ENCODE results near the gene GJB4.
"Not testable (repeated sequence)": the region's sequence is repeated elsewhere in the genome, so short reads cannot be mapped to it uniquely, and the experiment has no call there.

Gene GJB4

DNA sequence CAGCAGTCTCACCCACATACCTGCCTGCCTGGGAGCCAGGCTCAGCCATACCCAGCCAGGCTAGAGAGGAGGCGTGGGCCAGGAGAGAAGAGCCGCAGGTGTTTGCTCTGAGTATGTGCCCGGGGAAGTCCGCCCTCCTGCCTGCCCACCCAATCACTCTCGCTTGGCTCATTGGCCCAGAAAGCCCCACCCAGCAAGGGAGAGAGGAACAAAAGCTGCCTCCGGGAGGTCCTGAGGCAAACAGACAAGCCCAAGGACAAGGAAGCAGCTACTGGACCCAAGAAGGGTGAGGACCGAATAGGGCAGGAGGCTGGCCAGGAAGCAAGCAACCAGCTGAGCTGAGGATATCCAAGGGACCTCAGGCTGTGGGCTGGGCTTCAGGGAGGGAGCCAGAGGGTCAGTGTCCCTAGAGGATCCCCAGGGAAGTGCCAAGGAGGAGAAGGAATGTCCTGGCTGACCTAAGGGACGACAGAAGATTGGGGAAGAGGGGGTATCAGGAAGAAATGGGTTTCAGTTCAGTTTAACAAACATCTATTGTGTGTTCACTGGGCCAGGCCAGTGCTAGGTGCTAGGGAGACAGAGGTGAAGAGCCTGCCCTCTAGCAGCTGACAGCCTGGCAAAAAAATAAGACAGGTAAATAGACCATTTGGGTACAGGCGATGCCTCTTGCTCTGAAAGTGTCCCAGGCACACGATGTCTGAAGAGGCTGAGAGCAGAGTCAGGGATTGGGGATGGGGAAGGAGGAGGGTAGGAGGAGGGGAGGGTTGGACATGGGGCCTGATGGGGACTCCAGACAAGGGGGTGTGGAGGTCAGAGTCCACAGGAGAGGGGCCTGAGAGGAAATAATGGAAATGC, at the start of gene GJB4:
GJB4 (plus strand) TSS at position 238 of the 855 bp plus-strand sequence. CDS start 1,515 bp downstream, outside the sequence.
- Mint-ChIP-seq H3K36me3 (ENCODE audit: low read depth) (no peaks in the 10 kb centered on the region), H3K27ac (no peak within 1 kb of the TSS), H3K4me1 (ENCODE audit: low read depth) (no peaks in the 10 kb centered on the region), H3K9me3 (no peaks in the 10 kb centered on the region), H3K27me3 (peaks cover 4% of the 10 kb centered on the region), H3K4me3 (no peak within 1 kb of the TSS)
- no peak for DNase-seq

DNA sequence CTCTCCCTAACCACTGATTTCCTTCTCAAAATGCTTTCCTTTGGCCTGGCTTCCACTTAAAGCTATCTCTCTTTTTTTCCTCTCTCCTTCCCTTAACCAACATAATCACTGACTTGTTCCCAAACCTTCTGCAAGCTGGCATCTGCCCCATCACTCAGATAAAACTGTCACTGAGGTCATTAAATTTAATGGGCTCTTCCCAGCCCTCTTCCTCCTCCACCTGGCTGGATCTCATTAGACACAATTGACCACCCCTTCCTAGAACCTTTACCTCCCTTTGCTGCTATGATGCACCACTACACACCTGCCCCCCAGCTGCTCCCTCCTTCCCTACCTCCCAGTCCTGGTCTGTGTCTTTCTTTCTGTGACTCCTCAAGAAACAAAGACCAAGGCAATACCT, 48.7 kb upstream of the GJB4 start:
- no peak overlapping the region for H3K27ac Mint-ChIP-seq

DNA sequence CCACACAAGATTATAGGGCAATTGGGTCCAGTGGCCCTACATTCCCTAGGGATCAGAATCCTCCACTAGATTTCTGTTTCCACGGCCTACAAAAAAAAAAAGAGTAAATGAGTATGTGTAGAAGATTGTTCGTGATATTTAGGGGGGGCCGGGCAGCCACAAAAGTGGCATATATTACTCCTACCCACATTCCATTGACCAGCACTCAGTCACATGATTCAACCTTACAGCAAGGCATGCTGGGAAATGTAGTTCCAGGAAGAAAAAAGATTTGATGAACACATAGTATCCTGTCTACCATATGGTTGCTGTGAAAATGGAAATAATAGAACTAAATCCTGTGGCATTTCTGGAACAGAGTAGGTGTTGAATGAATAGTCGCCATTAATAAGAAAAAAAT, 48.1 kb upstream of the GJB4 start:
- H3K27ac Mint-ChIP-seq = no peak overlapping the region
- no peaks in the 10 kb centered on the region for H3K36me3 Mint-ChIP-seq (ENCODE audit: low read depth)
- H3K27me3 Mint-ChIP-seq = peaks cover 2% of the 10 kb centered on the region
- no peak overlapping the region for H3K4me3 Mint-ChIP-seq
- no peak for DNase-seq
- no peaks in the 10 kb centered on the region for H3K4me1 Mint-ChIP-seq (ENCODE audit: low read depth)
- no peaks in the 10 kb centered on the region for H3K9me3 Mint-ChIP-seq

More for the DNA sequence above, 48.7 kb upstream of the GJB4 start:
- Mint-ChIP-seq H3K4me1 (ENCODE audit: low read depth) (no peaks in the 10 kb centered on the region), H3K9me3 (no peaks in the 10 kb centered on the region), H3K27me3 (peaks cover 5% of the 10 kb centered on the region), H3K36me3 (ENCODE audit: low read depth) (no peaks in the 10 kb centered on the region), H3K4me3 (no peak overlapping the region)
- DNase-seq = no peak

DNA sequence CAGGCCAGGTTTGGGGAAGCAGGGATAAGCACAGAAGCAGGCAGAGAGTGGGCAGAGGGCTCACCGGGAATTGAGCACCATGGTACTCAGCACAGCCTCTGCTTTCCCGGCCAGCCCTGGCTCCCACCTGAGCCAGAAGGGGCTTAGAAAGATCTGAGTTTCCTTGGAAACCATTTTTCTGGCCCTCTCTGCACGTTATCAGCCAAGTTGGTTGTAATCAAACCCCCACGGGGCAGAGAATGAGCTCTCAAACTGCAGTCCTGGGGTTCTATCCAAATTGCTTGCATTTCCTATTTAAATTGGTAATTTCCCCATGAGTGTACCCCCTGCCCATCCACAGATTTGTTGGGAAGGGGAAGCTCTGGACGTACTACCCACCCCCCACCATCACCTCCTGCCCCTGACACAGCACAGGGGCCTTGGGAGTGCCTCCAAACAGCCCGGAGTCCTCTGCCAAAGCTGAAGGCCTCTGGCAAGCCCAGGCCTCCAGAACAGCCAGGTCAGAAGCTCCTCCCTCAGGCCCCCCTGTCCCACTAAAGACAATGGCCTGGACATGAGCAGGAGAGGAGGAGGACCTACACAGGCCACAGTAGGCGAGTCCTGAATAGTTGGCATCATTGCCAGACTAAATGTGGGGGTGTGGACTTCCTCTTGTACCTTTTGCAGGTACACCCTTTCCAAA, 47.4 kb upstream of the GJB4 start:
- no peak for DNase-seq
- no peak overlapping the region for H3K4me3 Mint-ChIP-seq
- H3K4me1 Mint-ChIP-seq (ENCODE audit: low read depth) = no peaks in the 10 kb centered on the region
- H3K9me3 Mint-ChIP-seq = no peaks in the 10 kb centered on the region
- no peak overlapping the region for H3K27ac Mint-ChIP-seq
- peaks cover 2% of the 10 kb centered on the region for H3K27me3 Mint-ChIP-seq
- H3K36me3 Mint-ChIP-seq (ENCODE audit: low read depth) = no peaks in the 10 kb centered on the region

DNA sequence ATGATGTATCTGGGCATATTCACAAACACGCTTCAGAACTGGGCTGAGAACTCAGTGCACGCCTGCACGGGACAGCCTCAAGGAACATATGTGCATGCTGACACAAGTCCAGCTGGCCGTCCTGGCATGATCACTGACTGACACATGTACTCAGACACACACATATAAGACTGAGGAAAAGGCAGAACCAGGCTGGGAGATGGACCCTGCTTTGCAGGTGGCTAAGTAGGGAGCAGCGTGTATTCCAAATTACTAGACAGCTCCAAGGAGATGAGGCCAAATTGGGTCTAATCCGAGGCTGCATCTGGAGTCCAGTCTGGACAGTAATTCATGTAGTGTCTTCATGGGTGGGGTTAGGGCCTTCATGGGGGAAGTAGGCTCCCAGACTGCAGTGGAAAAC, 46.1 kb upstream of the GJB4 start:
- Mint-ChIP-seq H3K27ac (no peak overlapping the region), H3K36me3 (ENCODE audit: low read depth) (no peaks in the 10 kb centered on the region), H3K9me3 (no peaks in the 10 kb centered on the region), H3K27me3 (peaks cover 13% of the 10 kb centered on the region), H3K4me3 (no peak overlapping the region), H3K4me1 (ENCODE audit: low read depth) (no peaks in the 10 kb centered on the region)
- no peak for DNase-seq

DNA sequence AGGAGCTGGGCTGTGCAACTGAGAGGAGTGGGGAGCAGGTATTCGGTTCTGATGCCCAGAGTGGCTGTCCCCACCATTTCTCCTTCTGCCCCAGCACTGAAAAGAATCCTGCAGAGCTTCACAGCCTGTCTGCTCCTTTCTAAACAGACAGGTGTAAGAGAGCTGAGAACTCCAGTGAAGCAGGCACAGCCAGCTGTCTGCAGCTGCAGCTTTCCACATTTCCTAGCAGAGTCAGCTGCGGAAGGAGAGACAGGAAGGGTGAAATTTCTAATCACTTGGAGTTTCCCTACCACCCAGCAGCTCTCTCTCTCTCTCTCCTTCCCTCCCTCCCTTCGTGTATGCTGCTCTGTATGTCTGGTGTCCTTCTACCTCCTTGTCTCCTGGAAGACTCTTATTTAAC, 45.2 kb upstream of the GJB4 start:
- Mint-ChIP-seq H3K27ac (no peak overlapping the region), H3K4me3 (no peak overlapping the region), H3K27me3 (peaks cover 18% of the 10 kb centered on the region), H3K36me3 (ENCODE audit: low read depth) (no peaks in the 10 kb centered on the region), H3K9me3 (no peaks in the 10 kb centered on the region), H3K4me1 (ENCODE audit: low read depth) (no peaks in the 10 kb centered on the region)
- DNase-seq = no peak

DNA sequence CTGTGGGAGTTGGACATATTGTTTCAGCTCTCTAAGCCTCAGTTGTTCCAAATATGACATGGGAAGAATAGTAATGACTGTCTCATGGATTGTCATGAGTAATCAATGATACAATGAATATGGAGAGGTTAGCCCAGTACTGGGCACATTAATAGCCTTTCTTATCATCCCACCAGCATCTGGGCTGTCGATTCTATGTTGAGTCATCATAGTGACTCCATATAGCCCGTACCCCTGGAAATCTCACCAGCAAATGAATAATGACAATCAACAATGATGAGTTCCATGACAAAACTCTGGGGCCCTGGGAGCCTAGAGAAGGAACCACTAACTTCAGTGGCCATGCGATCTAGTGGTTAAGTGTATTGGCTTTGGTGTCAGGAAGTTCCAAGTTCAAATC, 44.4 kb upstream of the GJB4 start:
- no peaks in the 10 kb centered on the region for H3K36me3 Mint-ChIP-seq (ENCODE audit: low read depth)
- no peak overlapping the region for H3K4me3 Mint-ChIP-seq
- peaks cover 24% of the 10 kb centered on the region for H3K27me3 Mint-ChIP-seq
- H3K4me1 Mint-ChIP-seq (ENCODE audit: low read depth) = no peaks in the 10 kb centered on the region
- DNase-seq = no peak
- no peak overlapping the region for H3K27ac Mint-ChIP-seq
- H3K9me3 Mint-ChIP-seq = no peaks in the 10 kb centered on the region

DNA sequence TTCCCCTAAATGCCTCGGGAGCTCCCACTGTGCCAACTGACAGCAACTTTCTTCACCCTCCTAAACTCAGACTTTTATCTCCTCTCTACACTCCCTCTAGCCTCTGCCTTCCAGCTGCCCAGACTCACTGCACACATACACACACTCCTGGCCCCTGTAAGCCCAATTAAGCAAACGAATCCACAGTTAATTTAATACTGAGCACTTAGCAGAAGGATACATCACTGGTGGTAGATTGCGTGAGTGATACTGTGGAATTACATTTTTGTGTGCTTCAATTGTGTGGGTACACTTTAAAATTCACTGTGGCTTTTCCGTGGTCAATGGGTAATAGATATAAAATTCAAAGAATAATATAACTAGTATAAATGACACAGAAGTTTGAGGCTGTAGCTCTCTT, 38.3 kb upstream of the GJB4 start:
- DNase-seq = no peak
- no peaks in the 10 kb centered on the region for H3K9me3 Mint-ChIP-seq
- H3K27ac Mint-ChIP-seq = no peak overlapping the region
- H3K4me3 Mint-ChIP-seq = no peak overlapping the region
- H3K27me3 Mint-ChIP-seq = peaks cover 53% of the 10 kb centered on the region
- no peaks in the 10 kb centered on the region for H3K4me1 Mint-ChIP-seq (ENCODE audit: low read depth)
- no peaks in the 10 kb centered on the region for H3K36me3 Mint-ChIP-seq (ENCODE audit: low read depth)

DNA sequence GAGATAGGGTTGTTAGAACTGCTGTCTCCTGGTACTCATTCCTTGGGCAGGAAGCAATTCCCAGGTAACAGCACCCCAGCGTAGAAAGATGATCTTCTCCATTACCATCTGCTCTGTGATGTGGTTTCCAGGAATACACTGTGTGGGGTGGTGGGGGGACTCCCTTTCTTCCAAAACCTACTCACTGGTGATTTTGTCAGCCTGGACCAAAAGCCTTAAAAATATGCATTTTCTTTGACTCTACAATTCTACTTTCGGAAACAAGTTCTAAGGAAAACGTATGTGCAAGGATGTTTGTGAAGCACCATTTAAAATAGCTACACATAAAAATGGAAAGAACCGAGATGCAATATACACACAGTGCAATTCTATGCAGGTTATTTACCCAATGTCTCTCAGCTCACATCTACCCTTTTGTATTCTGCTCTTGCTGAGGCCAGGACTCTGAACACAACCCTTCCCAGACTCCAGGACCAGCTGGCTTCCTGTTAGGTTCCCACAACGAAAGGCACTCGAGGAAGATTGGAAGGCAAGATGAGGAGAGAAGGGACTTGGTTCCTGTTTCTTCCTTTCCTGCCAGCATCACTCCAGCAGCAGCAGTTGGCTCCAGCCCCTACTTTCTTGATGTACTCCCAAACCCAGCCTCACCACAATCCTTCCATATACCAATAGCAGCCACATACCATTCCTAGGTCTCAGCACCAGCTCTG, 37.7 kb upstream of the GJB4 start:
- Mint-ChIP-seq H3K27me3 (peaks cover 56% of the 10 kb centered on the region), H3K36me3 (ENCODE audit: low read depth) (no peaks in the 10 kb centered on the region), H3K4me3 (no peak overlapping the region), H3K4me1 (ENCODE audit: low read depth) (no peaks in the 10 kb centered on the region), H3K27ac (no peak overlapping the region), H3K9me3 (no peaks in the 10 kb centered on the region)
- DNase-seq = no peak

DNA sequence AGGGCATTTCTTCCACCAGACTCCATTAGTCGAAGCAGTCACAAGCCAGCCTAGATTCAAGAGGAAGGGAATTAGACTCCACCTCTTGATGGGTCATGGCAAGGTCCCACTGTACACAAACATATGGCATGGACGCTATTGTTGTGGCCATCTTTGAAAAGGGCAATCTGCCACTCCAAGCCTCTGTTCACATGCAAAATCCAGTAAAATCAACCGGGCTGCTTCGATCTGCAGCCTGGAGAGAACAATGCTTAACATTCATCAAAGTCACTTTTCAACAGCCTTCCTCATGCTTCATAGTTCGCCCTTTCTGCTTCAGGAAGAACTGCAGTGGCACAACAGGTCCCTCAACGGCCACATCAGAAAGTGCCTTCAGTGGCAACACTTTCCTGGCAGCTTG, 32.7 kb upstream of the GJB4 start:
- Mint-ChIP-seq H3K4me3 (no peak overlapping the region), H3K4me1 (ENCODE audit: low read depth) (no peaks in the 10 kb centered on the region), H3K9me3 (no peaks in the 10 kb centered on the region), H3K36me3 (ENCODE audit: low read depth) (no peaks in the 10 kb centered on the region), H3K27me3 (peaks cover 35% of the 10 kb centered on the region), H3K27ac (no peak overlapping the region)
- no peak for DNase-seq

DNA sequence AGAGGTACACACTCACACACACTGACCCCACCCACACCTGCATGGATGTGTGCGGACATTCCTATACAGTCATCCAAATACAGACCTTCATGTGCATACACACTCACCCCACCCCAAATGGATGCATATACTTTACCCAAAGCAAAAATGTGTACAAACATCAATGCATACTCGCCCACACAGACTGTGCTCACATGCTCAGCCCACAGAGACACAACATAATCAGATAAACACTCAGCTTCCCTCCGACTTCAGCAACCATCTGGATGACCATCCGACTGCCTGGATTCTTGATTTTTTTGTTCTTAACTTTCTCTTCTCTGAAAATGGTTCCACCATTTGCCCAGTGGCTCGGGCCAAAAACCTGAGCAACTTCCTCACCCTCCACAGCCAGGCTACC, 29.1 kb upstream of the GJB4 start:
- no peaks in the 10 kb centered on the region for H3K36me3 Mint-ChIP-seq (ENCODE audit: low read depth)
- no peak overlapping the region for H3K4me3 Mint-ChIP-seq
- H3K9me3 Mint-ChIP-seq = no peaks in the 10 kb centered on the region
- no peaks in the 10 kb centered on the region for H3K4me1 Mint-ChIP-seq (ENCODE audit: low read depth)
- H3K27me3 Mint-ChIP-seq = peaks cover 23% of the 10 kb centered on the region
- no peak overlapping the region for H3K27ac Mint-ChIP-seq
- DNase-seq = no peak

DNA sequence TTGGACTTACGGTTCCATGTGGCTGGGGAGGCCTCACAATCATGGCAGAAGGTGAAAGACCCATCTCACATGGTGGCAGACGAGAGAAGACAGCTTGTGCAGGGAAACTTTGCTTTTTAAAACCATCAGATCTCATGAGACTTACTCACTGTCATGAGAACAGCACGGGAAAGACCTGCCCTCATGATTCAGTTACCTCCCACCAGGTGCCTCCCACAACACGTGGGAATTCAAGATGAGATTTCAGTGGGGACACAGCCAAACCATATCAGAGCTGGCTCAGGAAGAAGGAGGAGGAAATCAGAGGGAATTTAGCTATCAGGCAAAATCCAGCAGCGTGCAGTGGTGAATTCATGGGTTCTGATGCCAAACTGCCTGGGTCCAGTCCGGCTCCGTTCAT, 26.7 kb upstream of the GJB4 start:
- not testable (repeated sequence) for H3K4me1 Mint-ChIP-seq (ENCODE audit: low read depth); H3K27me3 Mint-ChIP-seq; H3K27ac Mint-ChIP-seq; DNase-seq; H3K4me3 Mint-ChIP-seq; H3K9me3 Mint-ChIP-seq; H3K36me3 Mint-ChIP-seq (ENCODE audit: low read depth)

DNA sequence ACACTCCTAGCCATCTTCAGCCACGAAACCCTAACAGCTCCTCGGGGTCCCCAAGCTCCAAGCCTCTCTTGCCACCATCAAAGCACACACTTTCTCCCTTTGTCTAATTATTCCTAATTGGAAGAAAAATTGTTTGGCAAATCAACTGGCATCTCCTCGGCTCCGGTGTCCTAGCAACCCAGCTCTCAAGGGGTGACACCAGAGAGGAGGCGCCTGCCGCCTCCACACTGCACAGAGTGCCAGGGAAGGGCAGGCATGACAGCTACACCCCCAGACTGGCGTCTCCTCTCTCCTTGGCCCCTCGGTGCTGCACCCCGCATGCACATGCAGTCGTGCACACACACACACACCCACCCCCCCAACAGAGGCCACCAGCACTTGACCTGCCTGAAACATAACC, 22.8 kb upstream of the GJB4 start:
- H3K4me3 Mint-ChIP-seq = no peak overlapping the region
- no peak for DNase-seq

DNA sequence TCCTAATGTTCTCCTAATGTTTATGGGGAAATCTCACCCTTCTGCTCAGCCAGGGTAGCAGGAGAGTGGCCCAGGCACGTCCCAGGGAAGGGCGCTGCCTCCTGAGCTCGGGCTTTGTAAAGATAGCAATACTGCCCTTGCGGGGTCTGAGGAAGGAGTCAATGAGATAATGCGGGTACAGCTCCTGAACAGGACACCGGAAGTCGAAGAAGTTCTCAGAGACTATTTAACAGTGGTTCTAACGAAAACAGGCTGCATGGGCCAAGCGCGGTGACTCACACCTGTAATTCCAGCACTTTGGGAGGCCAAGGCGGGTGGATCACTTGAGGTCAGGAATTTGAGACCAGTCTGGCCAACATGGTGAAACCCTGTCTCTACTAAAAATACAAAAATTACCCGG, 22.3 kb upstream of the GJB4 start:
- H3K4me1 Mint-ChIP-seq (ENCODE audit: low read depth); H3K27ac Mint-ChIP-seq; H3K36me3 Mint-ChIP-seq (ENCODE audit: low read depth); H3K4me3 Mint-ChIP-seq; DNase-seq; H3K9me3 Mint-ChIP-seq; H3K27me3 Mint-ChIP-seq: not testable (repeated sequence)

More for the DNA sequence above, 22.8 kb upstream of the GJB4 start:
- no peaks in the 10 kb centered on the region for H3K36me3 Mint-ChIP-seq (ENCODE audit: low read depth)
- H3K4me1 Mint-ChIP-seq (ENCODE audit: low read depth) = no peaks in the 10 kb centered on the region
- peaks cover 5% of the 10 kb centered on the region for H3K27me3 Mint-ChIP-seq
- H3K9me3 Mint-ChIP-seq = no peaks in the 10 kb centered on the region
- H3K27ac Mint-ChIP-seq = no peak overlapping the region

DNA sequence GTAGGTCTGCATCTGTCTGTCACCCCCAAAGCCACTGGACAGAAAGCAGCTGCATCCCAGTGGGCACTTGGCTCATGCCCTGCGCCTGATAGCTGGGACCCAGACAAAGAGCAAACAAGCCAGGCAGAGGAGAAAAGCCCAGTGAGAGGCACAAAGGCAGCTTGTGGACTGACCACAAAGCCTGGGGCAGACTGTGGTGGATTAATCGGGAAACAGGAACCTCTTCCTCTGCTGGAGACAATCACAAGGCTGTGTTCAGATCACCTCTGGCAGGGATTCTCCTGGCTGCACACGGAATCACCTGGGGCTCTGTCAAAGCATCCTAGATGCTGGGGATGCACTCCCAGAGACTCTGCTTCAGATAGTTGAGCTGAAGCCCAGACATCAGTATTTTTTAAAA, 19.9 kb upstream of the GJB4 start:
- Mint-ChIP-seq H3K9me3 (no peaks in the 10 kb centered on the region), H3K4me1 (ENCODE audit: low read depth) (no peaks in the 10 kb centered on the region), H3K4me3 (no peak overlapping the region), H3K27me3 (peaks cover 5% of the 10 kb centered on the region), H3K27ac (no peak overlapping the region), H3K36me3 (ENCODE audit: low read depth) (no peaks in the 10 kb centered on the region)
- DNase-seq = no peak

All from activated T-cell treated with anti-CD3 and anti-CD28 coated beads, Interleukin-2, amount 50 U/mL, for 24 hours (primary cell).